ENCODE results near the gene SLC8B1.

Gene SLC8B1

GRCh38 chr12:113251404-113252070, 83.4 kb downstream of the SLC8B1 start:
- no peak for DNase-seq
- in situ Hi-C loops (cut with HindIII; ENCODE audit: low pct_ligation_motif_present, low sequenced_read_pairs), result no loop called here
- TF ChIP-seq CTCF (IDR thresholded peaks at IDR 0.05; ENCODE audit: low read depth, low read length, missing control alignments), result no peak
- Histone ChIP-seq H3K27ac (no peak overlapping the region), H3K27me3 (replicated peaks) (no peaks in the 10 kb centered on the region), H3K36me3 (replicated peaks) (peaks cover 5% of the 10 kb centered on the region), H3K4me3 (ENCODE audit: low read depth, low read length) (no peak overlapping the region)

GRCh38 chr12:113250045-113250444, 84.9 kb downstream of the SLC8B1 start:
- Histone ChIP-seq H3K27me3 (replicated peaks) (no peaks in the 10 kb centered on the region), H3K27ac (no peak overlapping the region), H3K36me3 (replicated peaks) (peaks cover 6% of the 10 kb centered on the region), H3K4me3 (ENCODE audit: low read depth, low read length) (no peak overlapping the region)
- in situ Hi-C loops (cut with HindIII; ENCODE audit: low pct_ligation_motif_present, low sequenced_read_pairs), result no loop called here
- TF ChIP-seq CTCF (IDR thresholded peaks at IDR 0.05; ENCODE audit: low read depth, low read length, missing control alignments), result no peak
- no peak for DNase-seq

- H3K36me3 ChIP-seq (replicated peaks), result peaks cover 6% of the 10 kb centered on the region
- TF ChIP-seq CTCF (IDR thresholded peaks at IDR 0.05; ENCODE audit: low read depth, low read length, missing control alignments), result no peak
- H3K4me3 ChIP-seq (ENCODE audit: low read depth, low read length), result no peak overlapping the region
- no peaks in the 10 kb centered on the region for H3K27me3 ChIP-seq (replicated peaks)
- no peak for DNase-seq
- H3K27ac ChIP-seq, result no peak overlapping the region
- in situ Hi-C loops (cut with HindIII; ENCODE audit: low pct_ligation_motif_present, low sequenced_read_pairs), result no loop called here
These were observed 85.4 kb downstream of the SLC8B1 start for GRCh38 chr12:113249546-113249945.

GRCh38 chr12:113248842-113249435, 86.0 kb downstream of the SLC8B1 start:
- H3K27me3 ChIP-seq (replicated peaks), result no peaks in the 10 kb centered on the region
- no peak for TF ChIP-seq CTCF (IDR thresholded peaks at IDR 0.05; ENCODE audit: low read depth, low read length, missing control alignments)
- in situ Hi-C loops (cut with HindIII; ENCODE audit: low pct_ligation_motif_present, low sequenced_read_pairs), result no loop called here
- H3K4me3 ChIP-seq (ENCODE audit: low read depth, low read length), result no peak overlapping the region
- peaks cover 6% of the 10 kb centered on the region for H3K36me3 ChIP-seq (replicated peaks)
- DNase-seq, result no peak
- no peak overlapping the region for H3K27ac ChIP-seq
